NCI-H446 treated with DMSO at 0.1 percent for 48 hours (cell line): ENCODE results near the gene SNX14.
"Not testable (repeated sequence)": the region's sequence is repeated elsewhere in the genome, so short reads cannot be mapped to it uniquely, and the experiment has no call there.

Experiments
- DNase-seq: peaks from one replicate; lab custom pipeline; 2025; lab: John Stamatoyannopoulos, UW

Gene SNX14

GRCh38 chr6:85593438-85594196 is at the start of gene SNX14:
Gene SNX14 (minus strand): TSS chr6:85593858. CDS start chr6:85593718, 140 bp downstream.
- DNase-seq, result peak; percentile 57

GRCh38 chr6:85642774-85643536 is 49.3 kb upstream of the SNX14 start, which contains the start of gene SYNCRIP:
Gene SYNCRIP (minus strand): TSS chr6:85642886. CDS start chr6:85641439, 1,447 bp downstream.
- DNase-seq, result peak; percentile 93

- DNase-seq, result no peak
These were observed 48.5 kb upstream of the SNX14 start for GRCh38 chr6:85641897-85642773.

- peak; percentile 3 for DNase-seq
These were observed 47.9 kb upstream of the SNX14 start for GRCh38 chr6:85641522-85641896.

GRCh38 chr6:85640821-85641220 is 47.2 kb upstream of the SNX14 start:
- no peak for DNase-seq

- DNase-seq, result no peak
These were observed 43.9 kb upstream of the SNX14 start for GRCh38 chr6:85637579-85637978.

- no peak for DNase-seq
These were observed 38.7 kb upstream of the SNX14 start for GRCh38 chr6:85632164-85632942.

- DNase-seq, result not testable (repeated sequence)
These were observed 37.5 kb upstream of the SNX14 start for GRCh38 chr6:85631117-85631516.

- no peak for DNase-seq
These were observed 34.7 kb upstream of the SNX14 start for GRCh38 chr6:85628353-85628752.

GRCh38 chr6:85620308-85620707 is 26.6 kb upstream of the SNX14 start:
- no peak for DNase-seq

- no peak for DNase-seq
These were observed 21.1 kb upstream of the SNX14 start for GRCh38 chr6:85614780-85615179.

GRCh38 chr6:85612690-85613474 is 19.2 kb upstream of the SNX14 start:
- no peak for DNase-seq

GRCh38 chr6:85610182-85610895 is 16.7 kb upstream of the SNX14 start:
- DNase-seq, result no peak

GRCh38 chr6:85602100-85602499 is 8.4 kb upstream of the SNX14 start:
- no peak for DNase-seq

GRCh38 chr6:85600713-85601313 is 7.2 kb upstream of the SNX14 start:
- DNase-seq, result no peak

- no peak for DNase-seq
These were observed 706 bp upstream of the SNX14 start for GRCh38 chr6:85594197-85594930.

- no peak for DNase-seq
These were observed 1.6 kb downstream of the SNX14 start for GRCh38 chr6:85592033-85592432.

GRCh38 chr6:85591207-85591606 is 2.5 kb downstream of the SNX14 start:
- no peak for DNase-seq

- DNase-seq, result no peak
These were observed 7.9 kb downstream of the SNX14 start for GRCh38 chr6:85585741-85586140.
